Mammary epithelial cell (primary cell): Measurements from ENCODE around the gene ZNF212.

Experiments
- EZH2 ChIP-seq: IDR thresholded peaks from 2 replicates; pipeline ENCODE4 v1.6.1; 2012; ENCODE audit warnings: low read length, inconsistent platforms, borderline replicate concordance
- TF ChIP-seq, protein P1 (sequence below), 2 donors: IDR thresholded peaks in 1 of 2; conservative IDR thresholded peaks in 1 of 2; 2 replicates each; pipeline ENCODE4 v1.5.1; 2011 to 2012; ENCODE audit warnings: inconsistent platforms in 2 of 2, low read length in 2 of 2, mild to moderate bottlenecking in 2 of 2, control low read depth in 1 of 2, low read depth in 1 of 2; ENCODE audit not compliant: insufficient read depth in 1 of 2; ENCODE audit errors: extremely low read depth in 1 of 2

GRCh38 chr7:149291781-149292461 lies 52.5 kb downstream of the ZNF212 start:
- TF ChIP-seq, protein P1, sequence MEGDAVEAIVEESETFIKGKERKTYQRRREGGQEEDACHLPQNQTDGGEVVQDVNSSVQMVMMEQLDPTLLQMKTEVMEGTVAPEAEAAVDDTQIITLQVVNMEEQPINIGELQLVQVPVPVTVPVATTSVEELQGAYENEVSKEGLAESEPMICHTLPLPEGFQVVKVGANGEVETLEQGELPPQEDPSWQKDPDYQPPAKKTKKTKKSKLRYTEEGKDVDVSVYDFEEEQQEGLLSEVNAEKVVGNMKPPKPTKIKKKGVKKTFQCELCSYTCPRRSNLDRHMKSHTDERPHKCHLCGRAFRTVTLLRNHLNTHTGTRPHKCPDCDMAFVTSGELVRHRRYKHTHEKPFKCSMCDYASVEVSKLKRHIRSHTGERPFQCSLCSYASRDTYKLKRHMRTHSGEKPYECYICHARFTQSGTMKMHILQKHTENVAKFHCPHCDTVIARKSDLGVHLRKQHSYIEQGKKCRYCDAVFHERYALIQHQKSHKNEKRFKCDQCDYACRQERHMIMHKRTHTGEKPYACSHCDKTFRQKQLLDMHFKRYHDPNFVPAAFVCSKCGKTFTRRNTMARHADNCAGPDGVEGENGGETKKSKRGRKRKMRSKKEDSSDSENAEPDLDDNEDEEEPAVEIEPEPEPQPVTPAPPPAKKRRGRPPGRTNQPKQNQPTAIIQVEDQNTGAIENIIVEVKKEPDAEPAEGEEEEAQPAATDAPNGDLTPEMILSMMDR (conservative IDR thresholded peaks at IDR 0.05 in 1 of 2, IDR thresholded peaks at IDR 0.05 in 1 of 2; ENCODE audit: extremely low read depth in 1 of 2, insufficient read depth in 1 of 2, low read depth in 1 of 2, low read length in 2 of 2), result no peak
- TF ChIP-seq EZH2, result no peak
